ENCODE data around the gene KLLN.
A peak's percentile ranks its signal among the peaks of the same experiment; 100 is the strongest.
"Not testable (repeated sequence)": the region's sequence is repeated elsewhere in the genome, so short reads cannot be mapped to it uniquely, and the experiment has no call there.

Gene KLLN

GRCh38 chr10:87842220-87842641, 21.1 kb downstream of the KLLN start:
- no peak for DNase-seq (ENCODE audit: low read depth)

DNA sequence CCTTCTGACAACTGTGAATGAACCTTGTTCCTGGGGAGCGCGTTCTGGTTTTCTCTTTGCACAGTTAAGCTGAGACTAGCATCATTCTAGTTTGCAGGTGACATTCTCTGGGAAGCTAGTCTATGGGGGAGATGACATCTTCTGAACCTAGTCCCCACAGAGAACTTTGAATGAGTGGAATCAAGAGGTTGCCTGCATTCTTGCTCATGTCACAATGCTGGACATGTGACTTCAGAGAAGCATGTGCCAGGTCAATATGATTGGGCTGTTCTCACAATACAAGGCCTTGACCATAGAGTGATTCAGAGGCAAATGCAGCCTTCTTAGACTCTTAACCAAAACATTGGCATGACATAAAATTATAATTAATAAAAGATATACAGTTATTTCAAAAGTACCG, 22.1 kb downstream of the KLLN start:
- DNase-seq (ENCODE audit: low read depth): no peak

- no peak for DNase-seq (ENCODE audit: low read depth)
These were observed 24.7 kb downstream of the KLLN start for GRCh38 chr10:87838650-87839049.

DNA sequence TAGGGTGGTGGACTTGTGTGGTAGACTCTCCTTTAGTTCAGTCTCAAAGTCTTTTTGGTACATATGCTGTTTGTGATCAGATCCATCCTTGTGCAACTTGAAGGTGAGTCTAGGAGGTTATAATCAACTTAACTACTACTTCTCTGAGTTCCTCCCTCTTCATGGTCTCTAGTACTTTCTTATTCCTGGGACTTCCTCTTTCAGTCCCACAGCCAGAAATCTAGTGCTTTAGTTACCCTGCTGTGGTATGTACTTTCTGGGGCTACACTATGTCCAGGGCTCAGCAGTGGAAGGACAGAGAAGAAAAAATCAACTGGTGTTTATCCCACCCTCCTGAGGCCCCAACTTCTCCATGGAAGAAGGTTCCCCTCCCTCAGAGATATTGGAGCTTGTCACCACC, 25.9 kb downstream of the KLLN start:
- DNase-seq (ENCODE audit: low read depth): no peak

DNA sequence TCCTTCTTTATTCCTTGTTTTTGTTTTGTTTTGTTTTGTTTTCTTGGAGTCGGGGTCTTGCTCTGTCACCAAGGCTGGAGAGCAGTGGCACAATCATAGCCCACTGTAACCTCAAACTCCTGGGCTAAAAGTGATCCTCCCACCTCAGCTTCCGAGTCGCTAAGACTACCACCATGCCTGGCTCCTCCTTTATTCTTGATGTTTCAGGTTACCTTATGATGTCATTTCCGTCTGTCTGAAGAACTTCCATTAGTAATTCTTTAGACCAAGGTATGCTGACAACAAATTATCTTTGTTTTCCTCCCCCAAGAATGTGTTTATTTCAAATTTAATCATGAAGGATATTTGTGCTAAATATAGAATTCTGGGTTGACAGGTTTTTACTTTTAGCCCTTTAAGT, 27.2 kb downstream of the KLLN start:
- DNase-seq (ENCODE audit: low read depth): no peak

- no peak for DNase-seq (ENCODE audit: low read depth)
These were observed 33.2 kb downstream of the KLLN start for GRCh38 chr10:87829986-87830729.

DNA sequence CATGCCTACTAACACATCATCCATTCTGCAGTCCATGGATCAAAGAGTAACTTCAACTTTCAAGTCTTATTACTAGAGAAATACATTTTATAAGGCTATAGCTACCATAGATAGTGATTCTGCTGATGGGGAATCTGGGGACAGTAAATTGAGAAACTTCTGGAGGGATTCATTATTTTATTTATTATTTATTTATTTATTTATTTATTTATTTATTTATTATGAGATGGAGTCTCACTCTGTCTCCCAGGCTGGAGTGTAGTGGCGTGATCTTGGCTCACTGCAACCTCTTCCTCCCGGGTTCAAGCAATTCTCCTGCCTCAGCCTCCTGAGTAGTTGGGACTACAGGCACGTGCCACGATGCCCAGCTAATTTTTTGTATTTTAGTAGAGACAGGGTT, 34.3 kb downstream of the KLLN start:
- DNase-seq (ENCODE audit: low read depth): not testable (repeated sequence)

DNA sequence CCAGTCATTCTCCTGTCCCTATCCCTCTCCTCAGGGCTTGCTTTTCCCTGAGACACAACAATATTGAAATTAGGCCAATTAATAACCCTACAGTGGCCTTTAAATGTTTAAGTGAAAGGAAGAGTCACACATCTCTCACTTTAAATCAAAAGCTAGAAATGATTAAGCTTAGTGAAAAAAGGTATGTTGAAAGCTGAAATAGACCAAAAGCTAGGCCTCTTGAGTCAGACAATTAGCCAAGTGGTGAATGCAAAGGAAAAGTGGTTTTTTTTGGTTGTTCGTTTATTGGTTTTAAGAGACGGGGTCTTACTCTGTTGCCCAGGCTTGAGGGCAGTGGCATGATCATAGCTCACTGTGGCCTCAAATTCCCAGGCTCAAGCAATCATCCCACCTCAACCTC, 35.7 kb downstream of the KLLN start:
- no peak for DNase-seq (ENCODE audit: low read depth)

DNA sequence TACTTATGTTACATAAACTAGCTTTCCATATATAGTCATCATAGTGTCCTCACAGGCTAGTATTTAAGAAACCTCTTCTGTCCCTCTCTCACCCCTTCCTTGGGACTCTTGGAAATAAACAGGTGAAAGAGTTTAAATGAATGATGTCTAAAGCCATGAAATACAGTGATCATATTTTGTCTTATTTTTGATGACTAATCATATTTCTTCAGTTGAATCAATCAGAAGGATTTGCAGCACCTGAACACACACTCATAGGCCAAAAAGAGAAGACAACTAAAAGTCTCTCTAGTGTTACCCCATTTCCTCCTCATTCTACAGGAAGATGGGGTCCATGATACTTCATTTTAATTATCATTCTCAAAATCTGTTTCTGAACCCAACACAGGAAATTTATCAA, 36.7 kb downstream of the KLLN start:
- no peak for DNase-seq (ENCODE audit: low read depth)

DNA sequence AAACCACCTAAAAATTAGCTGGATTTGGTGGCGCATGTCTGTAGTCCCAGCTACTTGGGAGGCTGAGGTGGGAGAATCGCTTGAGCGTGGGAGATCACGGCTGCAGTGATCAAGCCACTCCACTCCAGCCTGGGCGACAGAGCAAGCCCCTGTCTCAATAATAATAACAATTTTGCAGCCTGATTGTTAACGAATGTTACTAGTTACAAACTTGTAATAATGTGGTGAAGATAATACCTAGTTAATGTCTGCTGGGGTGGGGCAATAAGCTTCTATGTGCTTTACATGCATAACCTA, 44.1 kb downstream of the KLLN start:
- DNase-seq (ENCODE audit: low read depth): no peak

DNA sequence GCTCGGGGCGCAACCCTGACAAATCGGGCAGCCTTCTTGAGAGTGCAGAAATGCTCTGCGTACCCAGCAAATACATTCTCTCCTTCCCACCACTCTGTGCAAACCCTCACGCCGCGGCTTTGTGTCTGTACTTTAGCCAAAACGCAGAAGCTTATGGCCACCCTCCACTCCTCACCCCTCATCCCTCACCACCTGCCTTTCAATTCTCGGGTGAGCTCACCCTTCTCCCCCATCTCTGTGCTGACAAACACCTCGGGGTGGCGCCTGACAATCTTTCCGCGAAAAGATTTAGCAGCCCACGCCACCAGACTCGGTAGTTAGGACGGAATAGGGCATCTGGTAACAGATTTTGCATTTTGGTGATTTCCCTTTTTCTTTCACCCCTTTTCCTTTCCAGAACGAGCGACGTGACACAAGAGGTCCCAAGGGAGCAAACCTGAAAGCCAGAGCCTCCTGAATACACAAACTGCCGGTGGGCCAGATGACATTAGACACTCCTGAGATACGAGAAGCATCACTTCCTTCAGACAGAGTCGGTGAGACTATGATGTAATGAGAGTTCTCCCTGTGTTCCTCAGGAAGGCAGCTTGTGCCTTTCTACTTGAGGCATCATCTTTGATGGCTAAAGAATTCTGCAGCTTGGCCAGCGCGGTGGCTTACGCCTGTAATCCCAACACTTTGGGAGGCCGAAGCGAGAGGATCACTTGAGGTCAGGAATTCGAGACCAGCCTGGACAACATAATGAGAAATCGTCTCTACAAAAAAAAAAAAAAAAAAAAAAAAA, 44.6 kb downstream of the KLLN start:
- DNase-seq (ENCODE audit: low read depth): peak; percentile 51

GRCh38 chr10:87817609-87818504, 45.5 kb downstream of the KLLN start, which contains the start of gene ATAD1:
Gene ATAD1 (minus strand): TSS chr10:87818226. CDS start chr10:87814599, 3,627 bp downstream.
- DNase-seq (ENCODE audit: low read depth): peak; percentile 77

GRCh38 chr10:87816898-87817608, 46.3 kb downstream of the KLLN start:
- DNase-seq (ENCODE audit: low read depth): no peak

GRCh38 chr10:87816163-87816897, 47.0 kb downstream of the KLLN start:
- no peak for DNase-seq (ENCODE audit: low read depth)
